Measurements from ENCODE around the gene PUM2.

PUM2 gene

DNA sequence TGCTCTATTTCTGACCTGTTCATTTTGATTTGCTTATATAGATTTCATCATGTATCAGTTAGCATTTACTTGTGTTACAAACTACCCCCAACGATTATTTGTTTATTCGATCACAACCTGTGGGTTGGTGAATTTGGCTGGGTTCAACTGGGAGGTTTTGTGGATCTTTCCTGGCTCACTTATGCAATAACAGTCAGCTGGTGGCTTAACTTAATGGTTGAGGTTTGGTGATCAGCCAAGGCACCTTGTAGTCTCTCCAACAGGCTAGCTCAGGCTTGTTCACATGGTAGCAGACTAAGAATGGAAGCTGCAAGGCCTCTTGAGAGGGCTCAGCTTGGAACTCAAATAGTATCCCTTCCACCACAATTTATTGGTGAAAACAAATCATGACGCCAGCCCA lies 5.4 kb upstream of the PUM2 start:
- Histone ChIP-seq H3K27ac (ENCODE audit: low read length, poor library complexity, severe bottlenecking) (no peak overlapping the region), H2BK120ac (ENCODE audit: low read depth, low read length) (no peak overlapping the region), H4K8ac (ENCODE audit: low read length) (no peak overlapping the region), H3K4me2 (ENCODE audit: low read length, poor library complexity, severe bottlenecking) (no peak overlapping the region), H4K91ac (ENCODE audit: low read length) (no peak overlapping the region), H2BK15ac (ENCODE audit: low read depth, poor library complexity, severe bottlenecking) (no peak overlapping the region), H3K9me3 (ENCODE audit: control insufficient read depth, low read length) (no peaks in the 10 kb centered on the region), H3K79me1 (replicated peaks; ENCODE audit: low read length, poor library complexity, severe bottlenecking) (no peaks in the 10 kb centered on the region), H3K14ac (ENCODE audit: low read length in 2 of 2) (no peak overlapping the region), H3K27me3 (ENCODE audit: control insufficient read depth in 1 of 2, insufficient read depth in 1 of 2, low read length in 2 of 2) (no peaks in the 10 kb centered on the region), H2AFZ (ENCODE audit: low read depth, low read length) (no peak overlapping the region), H3K4me3 (ENCODE audit: insufficient read depth in 1 of 2, low read depth in 1 of 2, low read length in 2 of 2) (no peak overlapping the region), H2AK5ac (ENCODE audit: low read length, severe bottlenecking) (no peak overlapping the region), H3K9ac (ENCODE audit: low read length) (no peak overlapping the region), H3K4me1 (ENCODE audit: control insufficient read depth, insufficient read depth, low read depth, low read length) (peaks cover 3% of the 10 kb centered on the region), H2BK5ac (ENCODE audit: low read depth, low read length, poor library complexity, severe bottlenecking) (no peak overlapping the region), H3K18ac (ENCODE audit: low read depth in 1 of 2, low read length in 2 of 2) (no peak overlapping the region), H3K36me3 (ENCODE audit: control insufficient read depth in 1 of 2, insufficient read depth in 2 of 2, low read depth in 1 of 2, low read length in 2 of 2) (no peaks in the 10 kb centered on the region), H3K23ac (ENCODE audit: low read length in 2 of 2) (no peak overlapping the region), H3K4ac (ENCODE audit: low read depth in 1 of 2, low read length in 2 of 2) (no peak overlapping the region), H2BK12ac (ENCODE audit: low read length in 2 of 2) (no peak overlapping the region)
- DNase-seq = peak; percentile 77
- 100% methylated on average over 2 of the region's 3 CpGs for WGBS

GRCh38 chr2:20355131-20355530 lies 4.5 kb upstream of the PUM2 start:
- Histone ChIP-seq H3K14ac (ENCODE audit: low read length in 2 of 2) (no peak overlapping the region), H3K4me3 (ENCODE audit: insufficient read depth in 1 of 2, low read depth in 1 of 2, low read length in 2 of 2) (no peak overlapping the region), H3K27me3 (ENCODE audit: control insufficient read depth in 1 of 2, insufficient read depth in 1 of 2, low read length in 2 of 2) (no peaks in the 10 kb centered on the region), H3K18ac (ENCODE audit: low read depth in 1 of 2, low read length in 2 of 2) (no peak overlapping the region), H2BK5ac (ENCODE audit: low read depth, low read length, poor library complexity, severe bottlenecking) (no peak overlapping the region), H2AK5ac (ENCODE audit: low read length, severe bottlenecking) (no peak overlapping the region), H2AFZ (ENCODE audit: low read depth, low read length) (no peak overlapping the region), H3K23ac (ENCODE audit: low read length in 2 of 2) (no peak overlapping the region), H3K9ac (ENCODE audit: low read length) (no peak overlapping the region), H3K27ac (ENCODE audit: low read length, poor library complexity, severe bottlenecking) (no peak overlapping the region), H2BK15ac (ENCODE audit: low read depth, poor library complexity, severe bottlenecking) (no peak overlapping the region), H4K8ac (ENCODE audit: low read length) (no peak overlapping the region), H2BK120ac (ENCODE audit: low read depth, low read length) (no peak overlapping the region), H3K4me2 (ENCODE audit: low read length, poor library complexity, severe bottlenecking) (no peak overlapping the region), H2BK12ac (ENCODE audit: low read length in 2 of 2) (no peak overlapping the region), H3K4ac (ENCODE audit: low read depth in 1 of 2, low read length in 2 of 2) (no peak overlapping the region), H3K4me1 (ENCODE audit: control insufficient read depth, insufficient read depth, low read depth, low read length) (peaks cover 3% of the 10 kb centered on the region), H3K9me3 (ENCODE audit: control insufficient read depth, low read length) (no peaks in the 10 kb centered on the region), H3K79me1 (replicated peaks; ENCODE audit: low read length, poor library complexity, severe bottlenecking) (no peaks in the 10 kb centered on the region), H4K91ac (ENCODE audit: low read length) (no peak overlapping the region), H3K36me3 (ENCODE audit: control insufficient read depth in 1 of 2, insufficient read depth in 2 of 2, low read depth in 1 of 2, low read length in 2 of 2) (no peaks in the 10 kb centered on the region)
- DNase-seq = peak; percentile 59
- WGBS = 42% methylated on average over 2 of the region's 2 CpGs

DNA sequence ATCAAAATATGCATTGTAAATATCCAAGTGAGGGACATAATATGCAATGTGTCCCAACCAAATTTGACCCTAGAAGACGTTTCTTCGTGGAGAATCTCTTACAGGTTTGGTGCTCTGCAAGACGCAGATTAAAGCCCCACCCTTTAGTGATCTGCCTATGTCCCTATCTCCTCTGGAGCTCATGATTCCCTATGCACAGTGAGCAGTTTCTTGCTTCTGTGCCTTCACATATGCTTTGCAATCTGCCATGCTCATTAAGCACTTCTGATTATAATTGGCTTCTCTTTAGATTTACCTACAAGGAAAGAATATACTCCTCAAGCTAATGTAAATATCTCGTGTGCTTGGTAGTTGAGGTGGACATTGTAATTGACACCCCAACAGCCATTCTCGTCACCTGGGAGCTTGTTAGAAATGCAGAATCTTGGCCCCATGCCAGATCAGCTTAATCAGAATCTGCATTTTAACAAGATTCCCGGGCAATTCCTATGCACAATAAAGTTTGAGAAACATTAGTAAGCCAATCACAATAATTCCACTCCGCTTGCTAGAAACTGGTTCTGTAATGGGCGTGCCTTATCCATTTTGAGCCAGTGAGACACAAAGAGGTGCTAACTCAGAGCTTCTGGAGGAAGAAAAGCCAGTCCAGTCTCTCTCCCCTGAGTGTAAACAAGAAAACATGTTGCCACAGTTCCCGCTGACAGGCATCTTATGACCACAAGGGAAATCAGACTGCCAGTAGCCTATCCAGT lies 2.8 kb upstream of the PUM2 start:
- no peak overlapping the region for H2BK15ac ChIP-seq (ENCODE audit: low read depth, poor library complexity, severe bottlenecking)
- no peak overlapping the region for H3K23ac ChIP-seq (ENCODE audit: low read length in 2 of 2)
- H3K36me3 ChIP-seq (ENCODE audit: control insufficient read depth in 1 of 2, insufficient read depth in 2 of 2, low read depth in 1 of 2, low read length in 2 of 2) = peaks cover 0 to 2% of the 10 kb centered on the region in 2 experiments
- peak overlapping the region; percentile 29 for H2AK5ac ChIP-seq (ENCODE audit: low read length, severe bottlenecking)
- DNase-seq = no peak
- H3K4ac ChIP-seq (ENCODE audit: low read depth in 1 of 2, low read length in 2 of 2) = no peak overlapping the region
- no peaks in the 10 kb centered on the region for H3K27me3 ChIP-seq (ENCODE audit: control insufficient read depth in 1 of 2, insufficient read depth in 1 of 2, low read length in 2 of 2)
- H4K8ac ChIP-seq (ENCODE audit: low read length) = no peak overlapping the region
- H2BK5ac ChIP-seq (ENCODE audit: low read depth, low read length, poor library complexity, severe bottlenecking) = no peak overlapping the region
- no peak overlapping the region for H2BK120ac ChIP-seq (ENCODE audit: low read depth, low read length)
- H4K91ac ChIP-seq (ENCODE audit: low read length) = no peak overlapping the region
- H3K4me2 ChIP-seq (ENCODE audit: low read length, poor library complexity, severe bottlenecking) = no peak overlapping the region
- H3K9me3 ChIP-seq (ENCODE audit: control insufficient read depth, low read length) = no peaks in the 10 kb centered on the region
- peaks cover 6% of the 10 kb centered on the region for H3K4me1 ChIP-seq (ENCODE audit: control insufficient read depth, insufficient read depth, low read depth, low read length)
- no peak overlapping the region for H3K14ac ChIP-seq (ENCODE audit: low read length in 2 of 2)
- H2AFZ ChIP-seq (ENCODE audit: low read depth, low read length) = peak overlapping the region; percentile 36
- no peak overlapping the region for H3K4me3 ChIP-seq (ENCODE audit: insufficient read depth in 1 of 2, low read depth in 1 of 2, low read length in 2 of 2)
- 80% methylated on average over 9 of the region's 9 CpGs for WGBS
- H2BK12ac ChIP-seq (ENCODE audit: low read length in 2 of 2) = no peak overlapping the region
- H3K9ac ChIP-seq (ENCODE audit: low read length) = no peak overlapping the region
- H3K27ac ChIP-seq (ENCODE audit: low read length, poor library complexity, severe bottlenecking) = no peak overlapping the region
- no peaks in the 10 kb centered on the region for H3K79me1 ChIP-seq (replicated peaks; ENCODE audit: low read length, poor library complexity, severe bottlenecking)
- no peak overlapping the region for H3K18ac ChIP-seq (ENCODE audit: low read depth in 1 of 2, low read length in 2 of 2)

- H2BK15ac ChIP-seq (ENCODE audit: low read depth, poor library complexity, severe bottlenecking) = no peak overlapping the region
Observed at GRCh38 chr2:20352581-20353216, 2.1 kb upstream of the PUM2 start.

More at GRCh38 chr2:20352581-20353216, 2.1 kb upstream of the PUM2 start:
- H3K36me3 ChIP-seq (ENCODE audit: control insufficient read depth in 1 of 2, insufficient read depth in 2 of 2, low read depth in 1 of 2, low read length in 2 of 2) = peaks cover 0 to 3% of the 10 kb centered on the region in 2 experiments
- H3K4me1 ChIP-seq (ENCODE audit: control insufficient read depth, insufficient read depth, low read depth, low read length) = peaks cover 9% of the 10 kb centered on the region
- no peak overlapping the region for H2BK120ac ChIP-seq (ENCODE audit: low read depth, low read length)
- no peak overlapping the region for H3K23ac ChIP-seq (ENCODE audit: low read length in 2 of 2)
- no peak overlapping the region for H3K9ac ChIP-seq (ENCODE audit: low read length)
- H3K79me1 ChIP-seq (replicated peaks; ENCODE audit: low read length, poor library complexity, severe bottlenecking) = no peaks in the 10 kb centered on the region
- no peak overlapping the region for H3K18ac ChIP-seq (ENCODE audit: low read depth in 1 of 2, low read length in 2 of 2)
- H3K4ac ChIP-seq (ENCODE audit: low read depth in 1 of 2, low read length in 2 of 2) = peak overlapping the region in 1 of 2 experiments; percentile 57
- H3K4me2 ChIP-seq (ENCODE audit: low read length, poor library complexity, severe bottlenecking) = no peak overlapping the region
- no peak overlapping the region for H2AK5ac ChIP-seq (ENCODE audit: low read length, severe bottlenecking)
- no peak overlapping the region for H2AFZ ChIP-seq (ENCODE audit: low read depth, low read length)
- no peak overlapping the region for H2BK12ac ChIP-seq (ENCODE audit: low read length in 2 of 2)
- no peak overlapping the region for H3K14ac ChIP-seq (ENCODE audit: low read length in 2 of 2)
- no peak overlapping the region for H3K4me3 ChIP-seq (ENCODE audit: insufficient read depth in 1 of 2, low read depth in 1 of 2, low read length in 2 of 2)
- H4K8ac ChIP-seq (ENCODE audit: low read length) = no peak overlapping the region
- no peak overlapping the region for H3K27ac ChIP-seq (ENCODE audit: low read length, poor library complexity, severe bottlenecking)
- no peak for DNase-seq
- H2BK5ac ChIP-seq (ENCODE audit: low read depth, low read length, poor library complexity, severe bottlenecking) = no peak overlapping the region
- H3K9me3 ChIP-seq (ENCODE audit: control insufficient read depth, low read length) = no peaks in the 10 kb centered on the region
- WGBS = 90% methylated on average over 4 of the region's 5 CpGs
- H3K27me3 ChIP-seq (ENCODE audit: control insufficient read depth in 1 of 2, insufficient read depth in 1 of 2, low read length in 2 of 2) = no peaks in the 10 kb centered on the region
- H4K91ac ChIP-seq (ENCODE audit: low read length) = no peak overlapping the region
